NOMO-1 treated with dmso at 0.1 percent for 144 hours (cell line): Measurements from ENCODE around the gene MAMDC2.

Experiments used
- DNase-seq: peaks from one replicate; lab custom pipeline; 2025; ENCODE audit not compliant: unreplicated experiment; lab: John Stamatoyannopoulos, UW

MAMDC2 gene

GRCh38 chr9:70130266-70130665 is 86.6 kb downstream of the MAMDC2 start:
- no peak for DNase-seq

- no peak for DNase-seq
Measured at GRCh38 chr9:70131296-70131695, 87.6 kb downstream of the MAMDC2 start.

GRCh38 chr9:70133253-70134208 is 89.9 kb downstream of the MAMDC2 start:
- DNase-seq, result no peak

GRCh38 chr9:70134360-70134759 is 90.7 kb downstream of the MAMDC2 start:
- no peak for DNase-seq

- no peak for DNase-seq
Measured at GRCh38 chr9:70135176-70135575, 91.5 kb downstream of the MAMDC2 start.

- no peak for DNase-seq
Measured at GRCh38 chr9:70136632-70137031, 93.0 kb downstream of the MAMDC2 start.

GRCh38 chr9:70137577-70137976 is 93.9 kb downstream of the MAMDC2 start:
- no peak for DNase-seq

- DNase-seq, result no peak
Measured at GRCh38 chr9:70142101-70142500, 98.5 kb downstream of the MAMDC2 start.

GRCh38 chr9:70143394-70144130 is 99.9 kb downstream of the MAMDC2 start:
- DNase-seq, result no peak

GRCh38 chr9:70144131-70144503 is 100.5 kb downstream of the MAMDC2 start:
- DNase-seq, result no peak

GRCh38 chr9:70145981-70146380 is 102.3 kb downstream of the MAMDC2 start:
- DNase-seq, result no peak

GRCh38 chr9:70147196-70147595 is 103.5 kb downstream of the MAMDC2 start:
- DNase-seq, result no peak

GRCh38 chr9:70147651-70148050 is 104.0 kb downstream of the MAMDC2 start:
- no peak for DNase-seq

GRCh38 chr9:70152350-70152749 is 108.7 kb downstream of the MAMDC2 start:
- no peak for DNase-seq

GRCh38 chr9:70156729-70157128 is 113.1 kb downstream of the MAMDC2 start:
- no peak for DNase-seq

GRCh38 chr9:70159630-70160029 is 116.0 kb downstream of the MAMDC2 start:
- DNase-seq, result no peak

- DNase-seq, result no peak
Measured at GRCh38 chr9:70160686-70161600, 117.3 kb downstream of the MAMDC2 start.

GRCh38 chr9:70165006-70165602 is 121.5 kb downstream of the MAMDC2 start:
- DNase-seq, result no peak

GRCh38 chr9:70168521-70168920 is 124.9 kb downstream of the MAMDC2 start:
- DNase-seq, result no peak

- no peak for DNase-seq
Measured at GRCh38 chr9:70169222-70169621, 125.6 kb downstream of the MAMDC2 start.
